A673 (cell line): ENCODE results near the gene FBLN1. TPM values are rescaled to one million over a fixed set of nuclear protein-coding genes. Genes with fewer than 3 reads are reported as not detected.

Source experiments
- BruUV-seq: library from RNA; stranded (reverse); fragments of 400-500 nt; replicated peaks from 2 replicates; lab custom pipeline; 2021; lab: Mats Ljungman, UMichigan
- CTCF ChIA-PET: fragments of 300-600 bp; sonication (Branson Sonifier 250); formaldehyde crosslinking; loops from one replicate; lab custom pipeline; 2022; ENCODE audit warnings: antibody characterized with exemption; lab: Charles Lee
- POLR2A ChIA-PET: fragments of 300-600 bp; sonication (Branson Sonifier 250); formaldehyde crosslinking; loops from one replicate; lab custom pipeline; 2022; ENCODE audit warnings: antibody characterized with exemption; ENCODE audit not compliant: low non-redundant PET; lab: Charles Lee
- DNase-seq: peaks from one replicate; pipeline ENCODE4 v3.0.0-alpha.2; 2015; ENCODE audit warnings: low spot score
- H3K27ac ChIP-seq: fragments of 200-600 bp; sonication (generic); 2 replicates; pipeline ENCODE4 v1.5.1; 2016; ENCODE audit warnings: mixed run types, low read depth, mild to moderate bottlenecking, mixed read lengths, antibody characterized with exemption, low read length; ENCODE audit not compliant: poor library complexity, severe bottlenecking
- H3K27me3 ChIP-seq: fragments of 200-600 bp; sonication (generic); replicated peaks from 2 replicates; pipeline ENCODE4 v1.6.1; 2017; ENCODE audit warnings: mixed run types, low read depth, mild to moderate bottlenecking, mixed read lengths, antibody characterized with exemption, low read length; ENCODE audit not compliant: insufficient read depth, poor library complexity
- H3K36me3 ChIP-seq: fragments of 200-600 bp; sonication (generic); 2 replicates; pipeline ENCODE4 v1.6.1; 2016; ENCODE audit warnings: mixed run types, mild to moderate bottlenecking, mixed read lengths, antibody characterized with exemption, low read length; ENCODE audit not compliant: insufficient read depth, poor library complexity, severe bottlenecking
- H3K4me1 ChIP-seq: fragments of 200-600 bp; sonication (generic); 2 replicates; pipeline ENCODE4 v1.6.1; 2017; ENCODE audit warnings: mixed run types, mild to moderate bottlenecking, mixed read lengths, antibody characterized with exemption, low read length; ENCODE audit not compliant: insufficient read depth, poor library complexity, severe bottlenecking
- H3K4me3 ChIP-seq: fragments of 200-600 bp; sonication (generic); 2 replicates; pipeline ENCODE4 v1.5.1; 2016; ENCODE audit warnings: low read depth, mixed run types, mild to moderate bottlenecking, mixed read lengths, low read length; ENCODE audit not compliant: poor library complexity, severe bottlenecking
- H3K9me3 ChIP-seq: fragments of 200-600 bp; sonication (generic); 2 replicates; pipeline ENCODE4 v1.6.1; 2016; ENCODE audit warnings: mixed run types, low read depth, mild to moderate bottlenecking, mixed read lengths, antibody characterized with exemption, low read length; ENCODE audit not compliant: poor library complexity, severe bottlenecking
- CTCF ChIP-seq: fragments of 300-800, 200-600 bp; sonication (generic); conservative IDR thresholded peaks from 2 replicates; pipeline ENCODE4 v1.5.1; 2017; ENCODE audit warnings: low read depth, mild to moderate bottlenecking, antibody characterized with exemption, low read length, moderate library complexity, mixed read lengths
- EZH2 ChIP-seq: fragments of 200-600 bp; sonication (generic); IDR thresholded peaks from 2 replicates; pipeline ENCODE4 v1.6.1; 2017; ENCODE audit warnings: borderline replicate concordance, low read depth, mild to moderate bottlenecking, mixed read lengths, antibody characterized with exemption, low read length; ENCODE audit not compliant: poor library complexity, severe bottlenecking
- intact Hi-C: fragments of 100-400 bp; cut with micrococcal nuclease; formaldehyde crosslinking; loops from one replicate; pipeline ENCODE4 v1.10.0; 2022; ENCODE audit not compliant: unreplicated experiment
- total RNA-seq: library from RNA; stranded (reverse); gene quantifications from 2 replicates; pipeline ENCODE4 v1.2.3, GENCODE V29; 2021

Gene FBLN1
- total RNA-seq, 1 experiment from 2014 or later, result 96.4 TPM

GRCh38 chr22:45544588-45545170, 42.0 kb downstream of the FBLN1 start:
- H3K4me1 ChIP-seq, result no peaks in the 10 kb centered on the region
- no peaks in the 10 kb centered on the region for H3K9me3 ChIP-seq
- no TSS peak for BruUV-seq
- DNase-seq, result no peak
- TF ChIP-seq CTCF, result no peak
- no peak for TF ChIP-seq EZH2
- H3K36me3 ChIP-seq, result peaks cover 29% of the 10 kb centered on the region
- CTCF ChIA-PET, result interaction anchor here (0.7 kb wide), 1 partner anchor 274 kb away, joined by 4 read pairs; no protein-coding TSS in a partner anchor
- H3K4me3 ChIP-seq, result no peak overlapping the region
- no peak overlapping the region for H3K27ac ChIP-seq
- no peaks in the 10 kb centered on the region for H3K27me3 ChIP-seq
- POLR2A ChIA-PET, result no interaction called here
- intact Hi-C loops, result no loop called here

GRCh38 chr22:45546333-45547015, 43.8 kb downstream of the FBLN1 start:
- no peak for DNase-seq
- ChIA-PET POLR2A (no interaction called here), CTCF (no interaction called here)
- H3K4me3 ChIP-seq, result no peak overlapping the region
- H3K27ac ChIP-seq, result no peak overlapping the region
- no TSS peak for BruUV-seq
- H3K36me3 ChIP-seq, result peaks cover 28% of the 10 kb centered on the region
- TF ChIP-seq EZH2 (no peak), CTCF (no peak)
- intact Hi-C loops, result no loop called here
- no peaks in the 10 kb centered on the region for H3K9me3 ChIP-seq
- no peaks in the 10 kb centered on the region for H3K4me1 ChIP-seq
- no peaks in the 10 kb centered on the region for H3K27me3 ChIP-seq

GRCh38 chr22:45547016-45547345, 44.3 kb downstream of the FBLN1 start:
- CTCF ChIA-PET, result no interaction called here
- Histone ChIP-seq H3K4me1 (no peaks in the 10 kb centered on the region), H3K27me3 (no peaks in the 10 kb centered on the region), H3K36me3 (peaks cover 23% of the 10 kb centered on the region), H3K27ac (no peak overlapping the region), H3K9me3 (no peaks in the 10 kb centered on the region), H3K4me3 (no peak overlapping the region)
- POLR2A ChIA-PET, result no interaction called here
- BruUV-seq, result no TSS peak
- intact Hi-C loops, result no loop called here
- no peak for DNase-seq
- TF ChIP-seq CTCF, result no peak
- TF ChIP-seq EZH2, result no peak
